GM03348 (cell line): ENCODE results near the gene NPW.
"Not testable (repeated sequence)": the region's sequence is repeated elsewhere in the genome, so short reads cannot be mapped to it uniquely, and the experiment has no call there.

Source experiments
- DNase-seq: peaks from one replicate; pipeline ENCODE4 v3.0.0; 2012; ENCODE audit warnings: low spot score

The NPW gene

GRCh38 chr16:2002406-2003230, 17.0 kb upstream of the NPW start:
- DNase-seq, result no peak

- DNase-seq, result no peak
Measured at GRCh38 chr16:2003231-2003826, 16.3 kb upstream of the NPW start.

- peak; percentile 94 for DNase-seq
Measured at GRCh38 chr16:2003827-2004641, 15.6 kb upstream of the NPW start.

- no peak for DNase-seq
Measured at GRCh38 chr16:2004795-2005517, 14.6 kb upstream of the NPW start.

- no peak for DNase-seq
Measured at GRCh38 chr16:2005646-2006045, 13.9 kb upstream of the NPW start.

GRCh38 chr16:2006317-2006716, 13.3 kb upstream of the NPW start:
- no peak for DNase-seq

- DNase-seq, result no peak
Measured at GRCh38 chr16:2007081-2007836, 12.3 kb upstream of the NPW start.

GRCh38 chr16:2008009-2008526, 11.5 kb upstream of the NPW start:
- peak; percentile 89 for DNase-seq

- DNase-seq, result peak; percentile 53
Measured at GRCh38 chr16:2008631-2009163, 10.9 kb upstream of the NPW start.

- no peak for DNase-seq
Measured at GRCh38 chr16:2009164-2009711, 10.3 kb upstream of the NPW start.

GRCh38 chr16:2009791-2010510, 9.6 kb upstream of the NPW start, which contains the start of gene ZNF598:
ZNF598 (minus strand) TSS chr16:2009821.
- peak; percentile 96 for DNase-seq

GRCh38 chr16:2011726-2012125, 7.9 kb upstream of the NPW start:
- not testable (repeated sequence) for DNase-seq

- no peak for DNase-seq
Measured at GRCh38 chr16:2013527-2013926, 6.1 kb upstream of the NPW start.

GRCh38 chr16:2015117-2015946, 4.3 kb upstream of the NPW start:
- no peak for DNase-seq

- no peak for DNase-seq
Measured at GRCh38 chr16:2015947-2016208, 3.7 kb upstream of the NPW start.

- no peak for DNase-seq
Measured at GRCh38 chr16:2016407-2016922, 3.1 kb upstream of the NPW start.

GRCh38 chr16:2019921-2020831, 591 bp downstream of the NPW start:
- DNase-seq, result no peak

- no peak for DNase-seq
Measured at GRCh38 chr16:2022723-2023091, 3.1 kb downstream of the NPW start.
